Ecto neural progenitor cell (in vitro differentiated cells): ENCODE data around the gene TMTC4.
"Not testable (repeated sequence)": the region's sequence is repeated elsewhere in the genome, so short reads cannot be mapped to it uniquely, and the experiment has no call there.

Source experiments
- DNase-seq: peaks from one replicate; pipeline ENCODE4 v3.0.0-alpha.2; 2018; ENCODE audit warnings: low spot score

The TMTC4 gene

GRCh38 chr13:100625447-100625846, 49.1 kb downstream of the TMTC4 start:
- no peak for DNase-seq

GRCh38 chr13:100620792-100621191, 53.8 kb downstream of the TMTC4 start:
- no peak for DNase-seq

GRCh38 chr13:100619940-100620339, 54.7 kb downstream of the TMTC4 start:
- DNase-seq: no peak

GRCh38 chr13:100618897-100619296, 55.7 kb downstream of the TMTC4 start:
- DNase-seq: not testable (repeated sequence)

- no peak for DNase-seq
These were observed 61.6 kb downstream of the TMTC4 start for GRCh38 chr13:100613031-100613430.

- DNase-seq: no peak
These were observed 62.7 kb downstream of the TMTC4 start for GRCh38 chr13:100611678-100612492.

- DNase-seq: no peak
These were observed 63.9 kb downstream of the TMTC4 start for GRCh38 chr13:100610391-100611347.

- DNase-seq: no peak
These were observed 65.7 kb downstream of the TMTC4 start for GRCh38 chr13:100608906-100609305.

GRCh38 chr13:100608489-100608888, 66.1 kb downstream of the TMTC4 start:
- no peak for DNase-seq

GRCh38 chr13:100604918-100605710, 69.5 kb downstream of the TMTC4 start:
- no peak for DNase-seq

GRCh38 chr13:100602493-100603111, 72.0 kb downstream of the TMTC4 start:
- DNase-seq: no peak

GRCh38 chr13:100601716-100602115, 72.9 kb downstream of the TMTC4 start:
- DNase-seq: no peak

GRCh38 chr13:100600915-100601314, 73.7 kb downstream of the TMTC4 start:
- no peak for DNase-seq

- no peak for DNase-seq
These were observed 74.1 kb downstream of the TMTC4 start for GRCh38 chr13:100600461-100600860.

GRCh38 chr13:100597253-100597652, 77.3 kb downstream of the TMTC4 start:
- no peak for DNase-seq

GRCh38 chr13:100596516-100596915, 78.1 kb downstream of the TMTC4 start:
- DNase-seq: no peak

GRCh38 chr13:100594731-100595130, 79.9 kb downstream of the TMTC4 start:
- DNase-seq: no peak

- no peak for DNase-seq
These were observed 80.3 kb downstream of the TMTC4 start for GRCh38 chr13:100594255-100594654.

- no peak for DNase-seq
These were observed 85.3 kb downstream of the TMTC4 start for GRCh38 chr13:100589178-100589725.

- peak; percentile 84 for DNase-seq
These were observed 86.0 kb downstream of the TMTC4 start, which contains the start of gene GGACT for GRCh38 chr13:100588331-100589177. Gene GGACT, minus strand, starts transcription at chr13:100588789. Its CDS starts 56,198 bp downstream, at chr13:100532591.
